HepG2 (cell line): ENCODE measurements around the gene IGHMBP2. TPM values are rescaled to one million over a fixed set of nuclear protein-coding genes. Genes with fewer than 3 reads are reported as not detected.

Source experiments
- ATAC-seq: fragments of 200-7000 bp; cut with Tn5 transposase; 3 replicates; pipeline ENCODE4 v1.9.1; 2020; ENCODE audit warnings: mild to moderate bottlenecking, moderate library complexity
- BruUV-seq: library from RNA; stranded (reverse); fragments of 400-500 nt; replicated peaks from 2 replicates; lab custom pipeline; 2021; lab: Mats Ljungman, UMichigan
- CTCF ChIA-PET: fragments of 300-600 bp; formaldehyde crosslinking; extraction: SDS; loops from one replicate; lab custom pipeline; 2021; ENCODE audit warnings: low total read pairs, inconsistent platforms, low intra/inter-chr PET ratio; lab: Yijun Ruan, JAX
- POLR2A ChIA-PET: fragments of 350-600 bp; sonication (Branson Sonifier 250); formaldehyde crosslinking; loops from one replicate; lab custom pipeline; 2020; ENCODE audit warnings: antibody characterized with exemption, inconsistent platforms; lab: Yijun Ruan, JAX
- DNase-seq: peaks from one replicate; pipeline ENCODE4 v3.0.0-alpha.2; 2015; ENCODE audit warnings: low spot score
- FAIRE-seq: peaks from 3 replicates; lab custom pipeline; 2011; peaks lifted over from hg19 to GRCh38; lab: Jason Lieb, UNC
- H2AFZ ChIP-seq: one replicate; pipeline ENCODE4 v1.6.1; 2011; ENCODE audit warnings: low read length, inconsistent platforms
- H3K27ac ChIP-seq: fragments of 300-600 bp; 3 replicates; pipeline ENCODE4 v1.8.0; 2011; ENCODE audit warnings: mixed run types, mild to moderate bottlenecking, mixed read lengths, low read length, inconsistent platforms; ENCODE audit not compliant: insufficient read depth; ENCODE audit errors: extremely low read length
- H3K27me3 ChIP-seq, 2 experiments: fragments of 200-600 bp in 1 of 2; 2 replicates in 1 of 2; 3 replicates in 1 of 2; pipeline versions ENCODE4 v1.6.0 to v1.8.0; 2011; ENCODE audit warnings: low read length in 2 of 2, mild to moderate bottlenecking in 2 of 2, moderate library complexity in 2 of 2, inconsistent platforms in 1 of 2; ENCODE audit not compliant: insufficient read depth in 2 of 2, control insufficient read depth in 1 of 2
- H3K36me3 ChIP-seq, 2 experiments: fragments of 200-600 bp in 1 of 2; replicated peaks in 1 of 2; 2 replicates in 1 of 2; 3 replicates in 1 of 2; pipeline versions ENCODE4 v1.5.1 to v1.8.0; 2011; ENCODE audit warnings: low read length in 2 of 2, inconsistent platforms in 1 of 2; ENCODE audit not compliant: insufficient read depth in 2 of 2, control insufficient read depth in 1 of 2
- H3K4me1 ChIP-seq: 2 replicates; pipeline ENCODE4 v1.5.1; 2012; ENCODE audit warnings: low read length, inconsistent platforms; ENCODE audit not compliant: insufficient read depth
- H3K4me2 ChIP-seq: 2 replicates; pipeline ENCODE4 v1.6.0; 2011; ENCODE audit warnings: low read depth, low read length, inconsistent platforms
- H3K4me3 ChIP-seq, 3 experiments: fragments of 200-600 bp in 1 of 3; sonication (generic), shearing (Covaris generic) in 1 of 3; replicated peaks in 1 of 3; 2 replicates each; pipeline ENCODE4 v1.5.1; 2011 to 2016; ENCODE audit warnings: low read length in 3 of 3, inconsistent platforms in 2 of 3, low read depth in 2 of 3, mild to moderate bottlenecking in 2 of 3, control low read depth in 1 of 3, mixed read lengths in 1 of 3; ENCODE audit not compliant: insufficient read depth in 1 of 3
- H3K79me2 ChIP-seq: one replicate; pipeline ENCODE4 v1.6.1; 2011; ENCODE audit warnings: low read length, inconsistent platforms; ENCODE audit not compliant: insufficient read depth
- H3K9ac ChIP-seq: 2 replicates; pipeline ENCODE4 v1.6.0; 2011; ENCODE audit warnings: mild to moderate bottlenecking, low read depth, low read length, inconsistent platforms; ENCODE audit not compliant: insufficient read depth
- H3K9me3 ChIP-seq: 2 replicates; pipeline ENCODE4 v1.5.1; 2012; ENCODE audit warnings: mild to moderate bottlenecking, low read length
- H4K20me1 ChIP-seq: 2 replicates; pipeline ENCODE4 v1.6.0; 2011; ENCODE audit warnings: inconsistent platforms, mild to moderate bottlenecking, low read length, moderate library complexity; ENCODE audit not compliant: insufficient read depth
- KMT2B ChIP-seq: IDR thresholded peaks from 2 replicates; pipeline ENCODE4 v1.6.1; 2016; ENCODE audit warnings: missing genetic modification reagents, missing compliant biosample characterization
- RAD21 ChIP-seq: fragments of 450-650 bp; formaldehyde crosslinking; IDR thresholded peaks from 2 replicates; pipeline ENCODE4 v1.5.0; 2020; ENCODE audit warnings: mild to moderate bottlenecking
- SP140L ChIP-seq: sonication (generic); formaldehyde crosslinking; IDR thresholded peaks from 2 replicates; pipeline ENCODE4 v1.4.0; 2020; ENCODE audit warnings: missing genetic modification reagents, borderline replicate concordance
- ZBTB7A ChIP-seq: sonication (generic); formaldehyde crosslinking; IDR thresholded peaks from 2 replicates; pipeline ENCODE4 v1.8.0; 2022; ENCODE audit warnings: mild to moderate bottlenecking, missing genetic modification reagents
- ZFP37 ChIP-seq: sonication (generic); formaldehyde crosslinking; IDR thresholded peaks from 2 replicates; pipeline ENCODE4 v1.4.0; 2020; ENCODE audit warnings: missing genetic modification reagents, borderline replicate concordance
- ZNF136 ChIP-seq: sonication (generic); formaldehyde crosslinking; IDR thresholded peaks from 2 replicates; pipeline ENCODE4 v1.8.1; 2022; ENCODE audit warnings: low read depth, mild to moderate bottlenecking, moderate library complexity, missing genetic modification reagents
- ZNF232 ChIP-seq: sonication (generic); formaldehyde crosslinking; IDR thresholded peaks from 2 replicates; pipeline ENCODE4 v1.4.0; 2020; ENCODE audit warnings: missing genetic modification reagents, borderline replicate concordance
- ZNF235 ChIP-seq: sonication (generic); formaldehyde crosslinking; IDR thresholded peaks from 2 replicates; pipeline ENCODE4 v1.8.1; 2023; ENCODE audit warnings: mild to moderate bottlenecking, missing genetic modification reagents, borderline replicate concordance
- ZNF24 ChIP-seq: fragments of 450-650 bp; IDR thresholded peaks from 2 replicates; pipeline ENCODE4 v1.6.1; 2017; ENCODE audit warnings: antibody characterized with exemption, mild to moderate bottlenecking
- WGBS: methylation state at CpG from one replicate; pipeline ENCODE4 v1.1.6; 2017; ENCODE audit warnings: low lambda C conversion rate; 5-methylcytosine and 5-hydroxymethylcytosine counted together
- in situ Hi-C: cut with HindIII; loops from 2 replicates; pipeline ENCODE4 v1.10.0; 2017; ENCODE audit warnings: low pct_unique_long_range_greater_than_20kb; ENCODE audit not compliant: extremely low pct_ligation_motif_present
- intact Hi-C: fragments of 100-400 bp; cut with micrococcal nuclease; formaldehyde crosslinking; loops from one replicate; pipeline ENCODE4 v1.10.0; 2022; ENCODE audit not compliant: unreplicated experiment
- polyA plus RNA-seq, 8 experiments: library from polyadenylated mRNA; depleted of rRNA in 3 of 8; stranded (reverse) in 7 of 8; unstranded in 1 of 8; fragments of >200 nt; fragmentation: Illumina TruSeq in 4 of 8; extraction: Trizol in 4 of 8; gene quantifications; 2 replicates each; pipeline versions ENCODE4 v1.2.1 to v1.2.3, GENCODE V29; 2011 to 2016; ENCODE audit warnings: low read depth in 4 of 8, missing spikeins in 1 of 8, mixed read lengths in 1 of 8; ENCODE audit not compliant: insufficient read depth in 1 of 8
- total RNA-seq, 5 experiments: library from RNA; depleted of rRNA; stranded (reverse); fragments of >200 nt; fragmentation: Illumina TruSeq; extraction: Trizol; gene quantifications; 2 replicates each; pipeline ENCODE4 v1.2.3, GENCODE V29; 2016; ENCODE audit warnings: low read depth in 1 of 5
- TF ChIP-seq, protein P1 (sequence below): sonication (generic); formaldehyde crosslinking; IDR thresholded peaks from 2 replicates; pipeline ENCODE4 v1.5.0; 2020; ENCODE audit warnings: missing genetic modification reagents, mild to moderate bottlenecking, borderline replicate concordance
- TF ChIP-seq, protein P2 (sequence below): IDR thresholded peaks from 2 replicates; pipeline ENCODE4 v1.6.1; 2016
- TF ChIP-seq, protein P3 (sequence below): sonication (generic); formaldehyde crosslinking; IDR thresholded peaks from 2 replicates; pipeline ENCODE4 v1.4.0; 2020; ENCODE audit warnings: missing genetic modification reagents, borderline replicate concordance

Gene IGHMBP2
- total and polyA plus RNA-seq, 2 of the 13 experiments (the other 11 are each of a cell fraction or from before 2014, with no cell fraction given): 8.9 to 9.9 TPM

DNA sequence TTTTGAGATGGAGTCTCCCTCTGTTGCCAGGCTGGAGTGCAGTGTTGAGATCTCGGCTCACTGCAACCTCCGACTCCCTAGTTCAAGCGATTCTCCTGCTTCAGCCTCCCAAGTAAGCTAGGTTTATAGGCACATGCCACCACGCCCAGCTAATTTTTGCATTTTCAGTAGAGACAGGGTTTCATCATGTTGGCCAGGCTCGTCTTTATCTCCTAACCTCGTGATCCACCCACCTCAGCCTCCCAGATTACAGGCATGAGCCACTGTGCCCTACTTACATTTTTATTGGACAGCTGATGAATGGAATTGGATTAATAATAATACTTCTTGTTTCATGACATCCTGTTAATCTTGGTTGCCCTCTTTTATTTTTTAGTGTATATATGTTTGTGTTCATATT is 80.1 kb downstream of the IGHMBP2 start:
- H3K36me3 ChIP-seq: no peaks in the 10 kb centered on the region

DNA sequence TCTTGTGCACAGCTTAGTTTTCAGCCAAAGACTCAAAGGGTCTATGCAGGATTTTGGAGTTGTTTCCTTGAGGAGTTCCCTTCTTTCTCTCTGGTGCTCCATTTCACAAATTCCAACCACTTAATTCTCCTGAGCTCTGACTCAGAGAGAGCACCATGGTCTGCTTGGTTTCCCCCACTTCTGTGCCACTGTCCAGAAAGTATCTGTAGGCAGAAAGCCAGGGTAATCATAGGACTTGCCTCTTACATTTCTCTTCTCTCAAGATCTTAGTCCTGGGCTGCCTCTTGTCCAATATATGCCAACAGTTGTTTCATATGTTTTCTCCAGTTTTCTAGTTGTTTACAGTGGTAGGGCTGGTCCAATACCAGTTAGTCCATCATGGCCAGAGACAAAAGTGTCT is 83.5 kb downstream of the IGHMBP2 start:
- DNase-seq (no peak), FAIRE-seq (no peak)
- H3K36me3 ChIP-seq: no peaks in the 10 kb centered on the region
- TF ChIP-seq ZFP37 (CRISPR knock-in tag) (no peak), ZNF136 (CRISPR knock-in tag) (no peak), ZBTB7A (CRISPR knock-in tag) (no peak), ZNF235 (CRISPR knock-in tag) (no peak), ZNF24 (no peak), SP140L (CRISPR knock-in tag) (no peak), RAD21 (no peak), KMT2B (CRISPR knock-in tag) (no peak)
- TF ChIP-seq, protein P1, sequence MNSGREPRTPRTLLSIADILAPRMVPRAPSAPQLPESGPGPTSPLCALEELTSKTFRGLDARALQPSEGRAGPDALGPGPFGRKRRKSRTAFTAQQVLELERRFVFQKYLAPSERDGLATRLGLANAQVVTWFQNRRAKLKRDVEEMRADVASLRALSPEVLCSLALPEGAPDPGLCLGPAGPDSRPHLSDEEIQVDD (CRISPR knock-in tag): no peak
- TF ChIP-seq, protein P2, sequence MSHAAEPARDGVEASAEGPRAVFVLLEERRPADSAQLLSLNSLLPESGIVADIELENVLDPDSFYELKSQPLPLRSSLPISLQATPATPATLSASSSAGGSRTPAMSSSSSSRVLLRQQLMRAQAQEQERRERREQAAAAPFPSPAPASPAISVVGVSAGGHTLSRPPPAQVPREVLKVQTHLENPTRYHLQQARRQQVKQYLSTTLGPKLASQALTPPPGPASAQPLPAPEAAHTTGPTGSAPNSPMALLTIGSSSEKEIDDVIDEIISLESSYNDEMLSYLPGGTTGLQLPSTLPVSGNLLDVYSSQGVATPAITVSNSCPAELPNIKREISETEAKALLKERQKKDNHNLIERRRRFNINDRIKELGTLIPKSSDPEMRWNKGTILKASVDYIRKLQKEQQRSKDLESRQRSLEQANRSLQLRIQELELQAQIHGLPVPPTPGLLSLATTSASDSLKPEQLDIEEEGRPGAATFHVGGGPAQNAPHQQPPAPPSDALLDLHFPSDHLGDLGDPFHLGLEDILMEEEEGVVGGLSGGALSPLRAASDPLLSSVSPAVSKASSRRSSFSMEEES: no peak
- TF ChIP-seq, protein P3, sequence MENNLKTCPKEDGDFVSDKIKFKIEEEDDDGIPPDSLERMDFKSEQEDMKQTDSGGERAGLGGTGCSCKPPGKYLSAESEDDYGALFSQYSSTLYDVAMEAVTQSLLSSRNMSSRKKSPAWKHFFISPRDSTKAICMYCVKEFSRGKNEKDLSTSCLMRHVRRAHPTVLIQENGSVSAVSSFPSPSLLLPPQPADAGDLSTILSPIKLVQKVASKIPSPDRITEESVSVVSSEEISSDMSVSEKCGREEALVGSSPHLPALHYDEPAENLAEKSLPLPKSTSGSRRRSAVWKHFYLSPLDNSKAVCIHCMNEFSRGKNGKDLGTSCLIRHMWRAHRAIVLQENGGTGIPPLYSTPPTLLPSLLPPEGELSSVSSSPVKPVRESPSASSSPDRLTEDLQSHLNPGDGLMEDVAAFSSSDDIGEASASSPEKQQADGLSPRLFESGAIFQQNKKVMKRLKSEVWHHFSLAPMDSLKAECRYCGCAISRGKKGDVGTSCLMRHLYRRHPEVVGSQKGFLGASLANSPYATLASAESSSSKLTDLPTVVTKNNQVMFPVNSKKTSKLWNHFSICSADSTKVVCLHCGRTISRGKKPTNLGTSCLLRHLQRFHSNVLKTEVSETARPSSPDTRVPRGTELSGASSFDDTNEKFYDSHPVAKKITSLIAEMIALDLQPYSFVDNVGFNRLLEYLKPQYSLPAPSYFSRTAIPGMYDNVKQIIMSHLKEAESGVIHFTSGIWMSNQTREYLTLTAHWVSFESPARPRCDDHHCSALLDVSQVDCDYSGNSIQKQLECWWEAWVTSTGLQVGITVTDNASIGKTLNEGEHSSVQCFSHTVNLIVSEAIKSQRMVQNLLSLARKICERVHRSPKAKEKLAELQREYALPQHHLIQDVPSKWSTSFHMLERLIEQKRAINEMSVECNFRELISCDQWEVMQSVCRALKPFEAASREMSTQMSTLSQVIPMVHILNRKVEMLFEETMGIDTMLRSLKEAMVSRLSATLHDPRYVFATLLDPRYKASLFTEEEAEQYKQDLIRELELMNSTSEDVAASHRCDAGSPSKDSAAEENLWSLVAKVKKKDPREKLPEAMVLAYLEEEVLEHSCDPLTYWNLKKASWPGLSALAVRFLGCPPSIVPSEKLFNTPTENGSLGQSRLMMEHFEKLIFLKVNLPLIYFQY (CRISPR knock-in tag): no peak

More for the DNA sequence above, 80.1 kb downstream of the IGHMBP2 start:
- in situ Hi-C loops (no loop called here), intact Hi-C loops (no loop called here)
- H3K79me2 ChIP-seq: no peaks in the 10 kb centered on the region
- H3K4me1 ChIP-seq: no peaks in the 10 kb centered on the region
- DNase-seq: no peak
- no peaks in the 10 kb centered on the region for H3K9me3 ChIP-seq
- CTCF ChIA-PET: no interaction called here
- no peak overlapping the region for H3K27ac ChIP-seq
- BruUV-seq: no TSS peak
- WGBS: 1% methylated on average over 6 of the region's 6 CpGs
- H3K9ac ChIP-seq: no peak overlapping the region
- ATAC-seq: no peak
- POLR2A ChIA-PET: no interaction called here
- FAIRE-seq: no peak
- no peaks in the 10 kb centered on the region for H4K20me1 ChIP-seq
- H2AFZ ChIP-seq: no peak overlapping the region
- peaks cover 3 to 19% of the 10 kb centered on the region in 2 experiments; a peak in 2 of 5 replicates for H3K27me3 ChIP-seq
- H3K4me2 ChIP-seq: no peak overlapping the region
- H3K4me3 ChIP-seq: no peak overlapping the region
- no peak for TF ChIP-seq ZNF232 (CRISPR knock-in tag)
- TF ChIP-seq, all 625 proteins: peak for 0

More for the DNA sequence above, 83.5 kb downstream of the IGHMBP2 start:
- H2AFZ ChIP-seq: no peak overlapping the region
- ATAC-seq: no peak
- H3K4me3 ChIP-seq: no peak overlapping the region
- no peaks in the 10 kb centered on the region for H3K9me3 ChIP-seq
- no TSS peak for BruUV-seq
- no peaks in the 10 kb centered on the region for H3K79me2 ChIP-seq
- no peak overlapping the region for H3K4me2 ChIP-seq
- peaks cover 0 to 2% of the 10 kb centered on the region in 2 experiments; a peak in 3 of 5 replicates for H3K27me3 ChIP-seq
- H4K20me1 ChIP-seq: no peaks in the 10 kb centered on the region
- intact Hi-C loops: no loop called here
- CTCF ChIA-PET: no interaction called here
- H3K27ac ChIP-seq: no peak overlapping the region
- H3K9ac ChIP-seq: no peak overlapping the region
- POLR2A ChIA-PET: no interaction called here
- no peaks in the 10 kb centered on the region for H3K4me1 ChIP-seq
- in situ Hi-C loops: no loop called here
